GM23338 (cell line): ENCODE results near the gene KRTAP20-1.

ENCODE experiments used
- CREB1 ChIP-seq: fragments of 250-450 bp; sonication (Bioruptor Pico); IDR thresholded peaks from 2 replicates; pipeline ENCODE4 v1.5.0; 2020; ENCODE audit warnings: low read depth, mild to moderate bottlenecking, moderate library complexity
- EZH2 ChIP-seq: fragments of 200-600 bp; sonication (generic); IDR thresholded peaks from one replicate; pipeline ENCODE4 v1.8.0; 2017; ENCODE audit warnings: antibody characterized with exemption, mild to moderate bottlenecking, low read depth; ENCODE audit not compliant: unreplicated experiment
- EZH2phosphoT487 ChIP-seq: fragments of 200-600 bp; sonication (generic); IDR thresholded peaks from one replicate; pipeline ENCODE4 v1.8.1; 2018; ENCODE audit warnings: antibody characterized with exemption; ENCODE audit not compliant: unreplicated experiment
- JUNB ChIP-seq: IDR thresholded peaks from one replicate; pipeline ENCODE4 v1.6.1; 2016; ENCODE audit warnings: antibody characterized with exemption; ENCODE audit not compliant: unreplicated experiment
- NANOG ChIP-seq: IDR thresholded peaks from 2 replicates; pipeline ENCODE4 v1.6.1; 2016; ENCODE audit warnings: antibody characterized with exemption, borderline replicate concordance
- POLR2AphosphoS5 ChIP-seq: IDR thresholded peaks from 2 replicates; pipeline ENCODE4 v1.6.1; 2016; ENCODE audit warnings: antibody characterized with exemption, low read depth
- STAT1 ChIP-seq: IDR thresholded peaks from one replicate; pipeline ENCODE4 v1.6.1; 2016; ENCODE audit warnings: antibody characterized with exemption; ENCODE audit not compliant: unreplicated experiment
- ZNF114 ChIP-seq: fragments of 250-450 bp; sonication (Bioruptor Pico); IDR thresholded peaks from 2 replicates; pipeline ENCODE4 v1.5.0; 2020; ENCODE audit warnings: mild to moderate bottlenecking, moderate library complexity
- ZNF331 ChIP-seq: fragments of 250-450 bp; sonication (Bioruptor Pico); IDR thresholded peaks from 2 replicates; pipeline ENCODE4 v1.5.0; 2020; ENCODE audit warnings: low read depth, mild to moderate bottlenecking, moderate library complexity
- TF ChIP-seq, protein P1 (sequence below), 2 experiments: fragments of 200-600 bp in 1 of 2; sonication (generic) in 1 of 2; conservative IDR thresholded peaks; 2 replicates each; pipeline versions ENCODE4 v1.5.1 to v1.6.1; 2016 to 2017; ENCODE audit warnings: antibody characterized with exemption in 2 of 2, low read depth in 2 of 2, mild to moderate bottlenecking in 2 of 2, moderate library complexity in 1 of 2
- TF ChIP-seq, protein P2 (sequence below): IDR thresholded peaks from one replicate; pipeline ENCODE4 v1.6.1; 2018; ENCODE audit warnings: antibody characterized with exemption; ENCODE audit not compliant: unreplicated experiment
- TF ChIP-seq, protein P3 (sequence below): IDR thresholded peaks from 2 replicates; pipeline ENCODE4 v1.6.1; 2016; ENCODE audit warnings: antibody characterized with exemption

DNA sequence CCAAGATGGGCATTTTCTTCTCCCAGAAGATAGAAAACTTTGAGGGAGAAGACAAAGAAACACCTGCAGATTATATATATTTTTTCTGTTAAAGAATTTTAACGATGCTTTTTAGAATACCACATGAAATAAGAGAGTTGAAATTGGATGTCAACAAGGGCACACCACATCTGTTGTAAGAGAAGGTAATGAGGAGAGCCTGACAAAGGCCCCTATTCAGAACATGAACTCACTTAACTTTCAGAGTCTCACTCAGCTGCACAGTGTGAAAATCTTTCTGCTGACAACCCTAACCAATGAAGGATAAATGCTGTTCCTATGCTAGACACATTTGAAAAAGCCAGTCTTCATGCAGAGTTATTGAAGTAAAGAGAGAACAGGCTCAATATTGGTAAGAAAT is 33.4 kb upstream of the KRTAP20-1 start:
- TF ChIP-seq EZH2phosphoT487, result no peak
- no peak for TF ChIP-seq POLR2AphosphoS5
- no peak for TF ChIP-seq ZNF331
- TF ChIP-seq, protein P1, sequence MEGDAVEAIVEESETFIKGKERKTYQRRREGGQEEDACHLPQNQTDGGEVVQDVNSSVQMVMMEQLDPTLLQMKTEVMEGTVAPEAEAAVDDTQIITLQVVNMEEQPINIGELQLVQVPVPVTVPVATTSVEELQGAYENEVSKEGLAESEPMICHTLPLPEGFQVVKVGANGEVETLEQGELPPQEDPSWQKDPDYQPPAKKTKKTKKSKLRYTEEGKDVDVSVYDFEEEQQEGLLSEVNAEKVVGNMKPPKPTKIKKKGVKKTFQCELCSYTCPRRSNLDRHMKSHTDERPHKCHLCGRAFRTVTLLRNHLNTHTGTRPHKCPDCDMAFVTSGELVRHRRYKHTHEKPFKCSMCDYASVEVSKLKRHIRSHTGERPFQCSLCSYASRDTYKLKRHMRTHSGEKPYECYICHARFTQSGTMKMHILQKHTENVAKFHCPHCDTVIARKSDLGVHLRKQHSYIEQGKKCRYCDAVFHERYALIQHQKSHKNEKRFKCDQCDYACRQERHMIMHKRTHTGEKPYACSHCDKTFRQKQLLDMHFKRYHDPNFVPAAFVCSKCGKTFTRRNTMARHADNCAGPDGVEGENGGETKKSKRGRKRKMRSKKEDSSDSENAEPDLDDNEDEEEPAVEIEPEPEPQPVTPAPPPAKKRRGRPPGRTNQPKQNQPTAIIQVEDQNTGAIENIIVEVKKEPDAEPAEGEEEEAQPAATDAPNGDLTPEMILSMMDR (conservative IDR thresholded peaks at IDR 0.05; ENCODE audit: low read depth in 2 of 2), result no peak
- TF ChIP-seq, protein P2, sequence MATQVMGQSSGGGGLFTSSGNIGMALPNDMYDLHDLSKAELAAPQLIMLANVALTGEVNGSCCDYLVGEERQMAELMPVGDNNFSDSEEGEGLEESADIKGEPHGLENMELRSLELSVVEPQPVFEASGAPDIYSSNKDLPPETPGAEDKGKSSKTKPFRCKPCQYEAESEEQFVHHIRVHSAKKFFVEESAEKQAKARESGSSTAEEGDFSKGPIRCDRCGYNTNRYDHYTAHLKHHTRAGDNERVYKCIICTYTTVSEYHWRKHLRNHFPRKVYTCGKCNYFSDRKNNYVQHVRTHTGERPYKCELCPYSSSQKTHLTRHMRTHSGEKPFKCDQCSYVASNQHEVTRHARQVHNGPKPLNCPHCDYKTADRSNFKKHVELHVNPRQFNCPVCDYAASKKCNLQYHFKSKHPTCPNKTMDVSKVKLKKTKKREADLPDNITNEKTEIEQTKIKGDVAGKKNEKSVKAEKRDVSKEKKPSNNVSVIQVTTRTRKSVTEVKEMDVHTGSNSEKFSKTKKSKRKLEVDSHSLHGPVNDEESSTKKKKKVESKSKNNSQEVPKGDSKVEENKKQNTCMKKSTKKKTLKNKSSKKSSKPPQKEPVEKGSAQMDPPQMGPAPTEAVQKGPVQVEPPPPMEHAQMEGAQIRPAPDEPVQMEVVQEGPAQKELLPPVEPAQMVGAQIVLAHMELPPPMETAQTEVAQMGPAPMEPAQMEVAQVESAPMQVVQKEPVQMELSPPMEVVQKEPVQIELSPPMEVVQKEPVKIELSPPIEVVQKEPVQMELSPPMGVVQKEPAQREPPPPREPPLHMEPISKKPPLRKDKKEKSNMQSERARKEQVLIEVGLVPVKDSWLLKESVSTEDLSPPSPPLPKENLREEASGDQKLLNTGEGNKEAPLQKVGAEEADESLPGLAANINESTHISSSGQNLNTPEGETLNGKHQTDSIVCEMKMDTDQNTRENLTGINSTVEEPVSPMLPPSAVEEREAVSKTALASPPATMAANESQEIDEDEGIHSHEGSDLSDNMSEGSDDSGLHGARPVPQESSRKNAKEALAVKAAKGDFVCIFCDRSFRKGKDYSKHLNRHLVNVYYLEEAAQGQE, result no peak
- no peak for TF ChIP-seq EZH2
- no peak for TF ChIP-seq CREB1
- TF ChIP-seq, protein P3, sequence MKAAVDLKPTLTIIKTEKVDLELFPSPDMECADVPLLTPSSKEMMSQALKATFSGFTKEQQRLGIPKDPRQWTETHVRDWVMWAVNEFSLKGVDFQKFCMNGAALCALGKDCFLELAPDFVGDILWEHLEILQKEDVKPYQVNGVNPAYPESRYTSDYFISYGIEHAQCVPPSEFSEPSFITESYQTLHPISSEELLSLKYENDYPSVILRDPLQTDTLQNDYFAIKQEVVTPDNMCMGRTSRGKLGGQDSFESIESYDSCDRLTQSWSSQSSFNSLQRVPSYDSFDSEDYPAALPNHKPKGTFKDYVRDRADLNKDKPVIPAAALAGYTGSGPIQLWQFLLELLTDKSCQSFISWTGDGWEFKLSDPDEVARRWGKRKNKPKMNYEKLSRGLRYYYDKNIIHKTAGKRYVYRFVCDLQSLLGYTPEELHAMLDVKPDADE, result no peak
- TF ChIP-seq JUNB, result no peak
- no peak for TF ChIP-seq ZNF114 (CRISPR knock-in tag)
- no peak for TF ChIP-seq NANOG
- TF ChIP-seq STAT1, result no peak
